Transverse colon (tissue), 4 donors: ENCODE measurements around the gene BCAR3. TPM values are rescaled to one million over a fixed set of nuclear protein-coding genes. Genes with fewer than 3 reads are reported as not detected.

Source experiments
- DNase-seq: peaks from one replicate; pipeline ENCODE4 v3.0.0-alpha.2; 2019
- H3K27ac ChIP-seq, 4 donors: fragments of 200-600 bp; sonication (generic); 2 replicates each; pipeline ENCODE4 v1.5.1; 2016 to 2018; ENCODE audit warnings: inconsistent platforms in 4 of 4
- H3K27me3 ChIP-seq: fragments of 200-600 bp; sonication (generic); 2 replicates; pipeline ENCODE4 v1.5.1; 2017; ENCODE audit warnings: inconsistent platforms
- H3K36me3 ChIP-seq, 4 donors: fragments of 200-600 bp; sonication (generic); 2 replicates each; pipeline ENCODE4 v1.5.1; 2017 to 2019; ENCODE audit warnings: inconsistent platforms in 4 of 4
- H3K4me1 ChIP-seq, 4 donors: fragments of 200-600 bp; sonication (generic); 2 replicates each; pipeline ENCODE4 v1.5.1; 2017 to 2020; ENCODE audit warnings: inconsistent platforms in 4 of 4
- H3K4me3 ChIP-seq, 4 donors: fragments of 200-600 bp; sonication (generic); 1 replicate in 1 of 4; 2 replicates in 3 of 4; pipeline versions ENCODE4 v1.5.1 to v1.6.1; 2017 to 2019; ENCODE audit warnings: inconsistent platforms in 4 of 4
- H3K9me3 ChIP-seq, 2 donors: fragments of 200-600 bp; sonication (generic); 2 replicates each; pipeline ENCODE4 v1.5.1; 2017 to 2019; ENCODE audit warnings: inconsistent platforms in 2 of 2
- CTCF ChIP-seq, 5 experiments: fragments of 200-600 bp in 3 of 5; fragments of 450-650 bp in 2 of 5; sonication (generic) in 3 of 5; IDR thresholded peaks; 1 replicate in 2 of 5; 2 replicates in 3 of 5; pipeline ENCODE4 v1.5.1; 2016 to 2017; ENCODE audit warnings: antibody characterized with exemption in 5 of 5, inconsistent platforms in 3 of 5, mild to moderate bottlenecking in 2 of 5, moderate library complexity in 1 of 5
- EP300 ChIP-seq: sonication (generic); formaldehyde crosslinking; IDR thresholded peaks from one replicate; pipeline ENCODE4 v1.6.1; 2017; ENCODE audit warnings: antibody characterized with exemption, low read depth
- POLR2A ChIP-seq: fragments of 450-650 bp; IDR thresholded peaks from one replicate; pipeline ENCODE4 v1.6.1; 2016; ENCODE audit warnings: antibody characterized with exemption, mild to moderate bottlenecking, moderate library complexity
- POLR2AphosphoS5 ChIP-seq, 3 donors: sonication (generic); formaldehyde crosslinking; IDR thresholded peaks; one replicate each; pipeline ENCODE4 v1.6.1; 2016; ENCODE audit warnings: antibody characterized with exemption in 3 of 3
- WGBS, 2 donors: methylation state at CpG; one replicate each; pipeline ENCODE4 v1.1.5; 2018; ENCODE audit warnings: low coverage in 1 of 2; 5-methylcytosine and 5-hydroxymethylcytosine counted together
- in situ Hi-C, 4 donors: fragments of 200-750 bp; cut with MboI; loops; one replicate each; pipeline versions ENCODE4 v1.15.0 to v1.15.1; 2017; ENCODE audit warnings: low sequenced_read_pairs in 3 of 4, low pct_ligation_motif_present in 1 of 4, low pct_unique_long_range_greater_than_20kb in 1 of 4
- intact Hi-C: fragments of 100-400 bp; cut with DNase I; formaldehyde crosslinking; loops from one replicate; pipeline ENCODE4 v1.15.1; 2023; ENCODE audit warnings: low total_unique reads
- total RNA-seq, 4 donors: library from RNA; depleted of rRNA; stranded (reverse); fragments of >200 nt; gene quantifications; one replicate each; pipeline ENCODE4 v1.1.0, GENCODE V29; 2016

The BCAR3 gene
- total RNA-seq, 4 donors from 2014 or later, result 12.3 to 71.7 (median 40.5) TPM

DNA sequence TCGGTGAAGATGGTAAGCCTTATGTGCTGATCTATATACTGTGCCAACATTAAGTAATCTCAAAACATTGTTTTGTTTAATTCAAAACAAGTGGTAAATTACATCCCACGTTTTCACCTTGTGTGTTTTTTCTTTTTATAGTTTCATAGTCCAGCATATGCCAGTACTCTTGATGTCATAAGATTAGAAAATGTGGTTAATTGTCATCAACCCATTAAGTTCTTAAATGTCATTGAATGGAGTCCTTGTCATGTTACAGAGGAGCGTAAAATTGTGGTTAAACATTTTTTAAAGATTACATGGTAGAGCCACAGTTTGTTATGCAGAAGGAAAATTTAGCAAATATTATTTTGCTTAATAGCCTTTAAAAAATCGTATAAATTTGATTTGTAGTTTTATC lies 140.6 kb downstream of the BCAR3 start:
- no peaks in the 10 kb centered on the region for H3K4me1 ChIP-seq
- H3K27me3 ChIP-seq, result no peaks in the 10 kb centered on the region
- H3K36me3 ChIP-seq, result no peaks in the 10 kb centered on the region
- intact Hi-C loops, result no loop called here
- H3K27ac ChIP-seq, result no peak overlapping the region
- WGBS, 2 donors, result 72 to 73% methylated on average over 4 of the region's 4 CpGs
- TF ChIP-seq CTCF (IDR thresholded peaks at IDR 0.05) (no peak), POLR2AphosphoS5 (IDR thresholded peaks at IDR 0.05) (no peak), POLR2A (no peak), EP300 (no peak)
- in situ Hi-C loops, result no loop called here
- no peak for DNase-seq
- no peak overlapping the region for H3K4me3 ChIP-seq
- H3K9me3 ChIP-seq, result no peaks in the 10 kb centered on the region

- in situ Hi-C loops (no loop called here), intact Hi-C loops (no loop called here)
- Histone ChIP-seq H3K4me3 (no peak overlapping the region), H3K27me3 (no peaks in the 10 kb centered on the region), H3K36me3 (no peaks in the 10 kb centered on the region), H3K27ac (no peak overlapping the region), H3K4me1 (no peaks in the 10 kb centered on the region), H3K9me3 (no peaks in the 10 kb centered on the region)
- TF ChIP-seq POLR2A (no peak), POLR2AphosphoS5 (IDR thresholded peaks at IDR 0.05) (no peak), EP300 (no peak), CTCF (IDR thresholded peaks at IDR 0.05) (no peak)
- DNase-seq, result no peak
- WGBS, 2 donors, result 57 to 66% methylated on average over 2 of the region's 2 CpGs
Observed at GRCh38 chr1:93537924-93538323, 143.7 kb downstream of the BCAR3 start.

DNA sequence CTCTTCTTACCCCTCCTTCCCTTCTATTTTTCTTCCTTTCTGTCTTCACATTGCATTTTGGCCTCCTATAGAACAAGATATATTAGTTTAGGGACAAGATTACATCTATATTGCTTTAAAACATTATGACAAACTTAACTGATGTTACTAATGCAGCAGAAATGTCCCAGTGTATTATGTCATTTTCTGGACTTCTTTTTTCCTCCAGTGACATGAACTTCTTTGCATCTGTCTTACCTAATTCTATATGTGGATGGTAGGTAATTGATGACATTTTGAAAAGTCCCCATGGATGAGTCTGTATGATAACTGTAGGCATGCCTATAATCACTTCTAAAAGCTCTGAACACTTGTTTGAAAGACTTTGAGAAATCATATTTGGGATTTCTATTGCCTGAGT lies 144.2 kb downstream of the BCAR3 start:
- Histone ChIP-seq H3K9me3 (no peaks in the 10 kb centered on the region), H3K27me3 (no peaks in the 10 kb centered on the region), H3K36me3 (no peaks in the 10 kb centered on the region), H3K4me1 (no peaks in the 10 kb centered on the region), H3K27ac (no peak overlapping the region), H3K4me3 (no peak overlapping the region)
- no peak for TF ChIP-seq CTCF (IDR thresholded peaks at IDR 0.05)
- TF ChIP-seq POLR2AphosphoS5 (IDR thresholded peaks at IDR 0.05), result no peak
- no peak for TF ChIP-seq EP300
- no peak for TF ChIP-seq POLR2A
- intact Hi-C loops, result no loop called here
- in situ Hi-C loops, result no loop called here
- DNase-seq, result no peak

GRCh38 chr1:93533677-93534076 lies 148.0 kb downstream of the BCAR3 start:
- intact Hi-C loops (no loop called here), in situ Hi-C loops (no loop called here)
- H3K9me3 ChIP-seq, result no peaks in the 10 kb centered on the region

More at GRCh38 chr1:93533677-93534076, 148.0 kb downstream of the BCAR3 start:
- Histone ChIP-seq H3K27me3 (no peaks in the 10 kb centered on the region), H3K36me3 (no peaks in the 10 kb centered on the region), H3K27ac (no peak overlapping the region), H3K4me1 (peaks cover 0 to 4% (median 2%) of the 10 kb centered on the region in 4 donors), H3K4me3 (no peak overlapping the region)
- no peak for DNase-seq
- TF ChIP-seq CTCF (IDR thresholded peaks at IDR 0.05), result no peak
- no peak for TF ChIP-seq POLR2A
